ENCODE data around the gene PCNX3.
"Not testable (repeated sequence)": the region's sequence is repeated elsewhere in the genome, so short reads cannot be mapped to it uniquely, and the experiment has no call there.

Gene PCNX3

DNA sequence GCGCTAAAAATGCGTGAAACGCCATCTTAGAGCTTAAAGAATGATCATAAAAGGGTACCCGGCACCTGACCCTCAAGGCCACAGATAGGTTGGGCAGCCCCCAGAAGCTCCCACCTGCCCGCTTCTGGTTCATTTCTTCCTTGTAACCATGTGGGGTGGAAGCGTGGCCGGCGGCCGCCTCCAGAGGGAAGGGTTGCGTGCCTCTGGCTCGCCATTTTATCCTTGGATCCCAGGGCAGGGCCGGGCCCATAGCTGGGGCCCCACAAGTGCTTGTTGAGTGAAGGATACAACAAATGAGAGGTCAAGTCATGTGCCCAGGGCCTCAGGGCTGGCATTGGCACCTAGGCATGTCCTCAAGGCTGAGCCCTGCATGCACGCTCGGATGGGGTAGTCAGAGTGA is 5.9 kb downstream of the PCNX3 start:
- no peak for DNase-seq

DNA sequence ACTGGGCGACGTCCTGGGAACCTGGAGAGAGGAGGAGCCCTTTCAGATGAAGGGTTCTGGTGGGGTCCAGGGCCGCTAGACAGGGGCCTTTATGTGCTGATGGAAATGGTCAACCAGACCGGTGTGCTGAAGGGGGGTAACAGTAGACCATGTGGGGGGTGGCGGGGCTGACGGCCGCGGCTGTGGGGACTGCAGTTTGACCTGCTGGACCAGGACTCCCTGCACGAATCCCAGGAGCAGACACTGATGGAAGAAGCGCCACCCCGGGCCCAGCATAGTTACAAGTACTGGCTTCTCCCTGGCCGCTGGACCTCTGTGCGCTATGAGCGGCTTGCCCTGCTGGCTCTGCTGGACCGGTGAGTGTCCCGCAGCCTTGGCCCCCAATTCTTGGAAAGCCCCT is 6.4 kb downstream of the PCNX3 start:
- DNase-seq: no peak

DNA sequence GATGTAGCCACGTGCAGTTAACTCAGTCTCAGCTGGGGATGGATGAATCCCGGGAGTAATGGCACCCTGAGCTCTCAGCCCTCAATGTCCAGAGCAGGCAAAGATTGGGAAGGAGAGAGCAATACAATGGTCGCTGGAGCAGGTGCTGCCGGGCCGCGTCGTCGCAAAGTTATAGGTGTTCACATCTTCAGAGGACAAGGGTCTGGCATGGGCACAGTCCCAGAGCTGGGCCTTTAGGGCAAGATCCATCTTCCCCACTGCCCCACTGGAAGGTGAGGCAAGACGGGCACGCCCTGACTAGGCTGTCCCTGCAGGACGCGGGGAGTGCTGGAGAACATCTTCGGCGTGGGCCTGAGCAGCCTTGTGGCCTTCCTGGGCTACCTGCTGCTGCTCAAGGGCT is 7.6 kb downstream of the PCNX3 start:
- no peak for DNase-seq

DNA sequence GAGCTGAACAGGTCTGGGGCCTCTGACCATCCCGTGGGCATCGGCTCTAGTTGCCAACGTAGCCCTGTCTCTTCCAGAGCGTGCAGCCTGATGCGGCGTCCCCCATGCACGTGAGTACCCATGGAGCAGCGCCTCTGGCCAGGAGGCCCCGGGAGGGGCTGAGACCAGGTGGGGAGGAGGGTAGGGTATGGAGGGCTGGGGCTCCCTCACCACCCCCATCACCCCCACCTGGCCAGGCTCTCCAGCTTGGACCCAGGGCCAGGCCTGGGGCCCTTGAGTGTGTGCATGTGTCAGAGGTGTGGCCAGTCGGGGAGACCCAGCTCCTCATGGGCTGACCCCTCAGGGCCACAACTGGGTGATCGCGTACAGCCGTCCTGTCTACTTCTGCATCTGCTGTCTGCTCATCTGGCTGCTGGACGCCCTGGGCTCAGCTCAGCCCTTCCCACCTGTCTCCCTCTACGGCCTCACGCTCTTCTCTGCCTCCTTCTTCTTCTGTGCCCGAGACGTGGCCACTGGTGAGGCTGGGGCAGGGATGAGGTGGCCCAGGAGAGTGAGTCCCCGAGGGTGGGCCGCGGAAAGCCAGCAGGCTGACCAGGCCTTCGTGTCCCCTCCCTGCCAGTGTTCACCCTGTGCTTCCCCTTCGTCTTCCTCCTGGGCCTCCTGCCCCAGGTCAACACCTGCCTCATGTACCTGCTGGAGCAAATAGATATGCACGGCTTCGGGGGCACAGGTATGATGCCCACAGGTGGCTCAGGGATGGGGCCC is 8.5 kb downstream of the PCNX3 start:
- DNase-seq: no peak

DNA sequence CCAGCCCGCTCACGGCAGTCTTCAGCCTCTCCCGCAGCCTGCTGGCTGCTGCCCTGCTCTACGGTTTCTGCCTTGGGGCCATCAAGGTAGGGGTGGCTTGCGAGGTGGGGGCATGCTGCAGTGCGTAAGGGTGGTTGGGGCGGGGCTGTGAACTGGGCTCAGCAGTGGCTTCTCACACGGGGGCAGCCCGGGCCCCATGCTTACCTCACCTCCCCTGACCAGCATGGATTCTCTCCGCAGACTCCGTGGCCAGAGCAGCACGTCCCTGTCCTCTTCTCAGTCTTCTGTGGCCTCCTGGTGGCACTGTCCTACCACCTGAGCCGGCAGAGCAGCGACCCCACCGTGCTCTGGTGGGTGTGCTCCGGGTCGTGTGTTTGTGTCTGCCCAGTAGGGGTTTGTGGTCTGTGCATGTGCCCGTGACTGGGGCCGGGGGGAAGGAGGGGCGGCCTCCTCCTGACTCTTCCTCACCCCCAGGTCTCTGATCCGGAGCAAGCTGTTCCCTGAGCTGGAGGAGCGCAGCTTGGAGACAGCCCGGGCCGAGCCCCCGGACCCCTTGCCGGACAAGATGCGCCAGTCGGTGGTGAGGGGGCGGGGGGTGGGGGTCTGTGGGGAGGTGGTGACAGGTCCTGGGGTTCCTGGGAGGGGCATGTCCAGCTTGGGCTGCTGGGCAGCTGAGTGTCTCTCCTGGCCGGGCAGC is 9.5 kb downstream of the PCNX3 start:
- DNase-seq: no peak

DNA sequence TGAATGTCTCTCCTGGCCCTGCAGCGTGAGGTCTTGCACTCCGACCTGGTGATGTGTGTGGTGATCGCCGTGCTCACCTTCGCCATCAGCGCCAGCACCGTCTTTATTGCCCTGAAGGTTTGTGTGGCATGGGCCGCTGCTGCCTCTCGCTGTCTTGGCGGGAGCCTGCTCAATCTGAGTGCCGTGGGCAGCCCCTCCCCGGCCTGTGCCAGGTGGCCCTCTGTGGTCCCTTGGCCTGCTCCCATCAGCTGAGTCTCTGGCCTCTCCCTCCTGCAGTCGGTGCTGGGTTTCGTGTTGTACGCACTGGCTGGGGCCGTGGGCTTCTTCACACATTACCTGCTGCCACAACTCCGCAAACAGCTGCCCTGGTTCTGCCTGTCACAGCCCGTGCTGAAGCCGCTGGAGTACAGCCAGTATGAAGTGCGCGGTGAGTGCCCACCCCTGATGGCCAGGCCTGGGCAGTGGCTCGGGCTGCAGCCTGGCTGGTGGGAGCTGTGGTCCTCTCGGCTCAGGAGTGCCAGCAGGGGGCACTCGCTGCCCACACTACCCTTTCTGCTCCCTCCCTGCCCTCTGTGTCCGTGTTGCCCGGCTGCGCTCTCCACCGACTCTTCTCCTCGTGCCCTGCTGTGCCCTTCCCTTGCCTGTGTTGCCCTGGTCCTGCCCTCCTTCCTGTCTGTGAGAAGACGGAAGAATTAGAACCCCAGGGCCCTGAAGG is 10.2 kb downstream of the PCNX3 start:
- no peak for DNase-seq

DNA sequence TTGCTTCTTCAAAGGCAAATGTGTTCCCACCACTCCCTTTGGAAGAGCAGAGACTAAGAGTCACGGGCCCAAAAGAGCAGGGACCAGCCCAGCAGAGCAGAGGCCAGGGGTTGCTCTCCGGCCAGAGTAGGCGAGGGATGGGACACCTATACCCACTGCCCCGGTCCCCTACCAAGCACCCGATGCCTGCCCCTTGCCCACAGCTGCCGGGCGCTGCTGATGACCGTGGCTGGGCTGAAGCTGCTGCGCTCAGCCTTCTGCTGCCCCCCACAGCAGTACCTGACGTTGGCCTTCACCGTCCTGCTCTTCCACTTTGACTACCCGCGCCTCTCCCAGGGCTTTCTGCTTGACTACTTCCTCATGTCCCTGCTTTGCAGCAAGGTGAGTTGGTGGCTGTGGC is 11.6 kb downstream of the PCNX3 start:
- DNase-seq: no peak

DNA sequence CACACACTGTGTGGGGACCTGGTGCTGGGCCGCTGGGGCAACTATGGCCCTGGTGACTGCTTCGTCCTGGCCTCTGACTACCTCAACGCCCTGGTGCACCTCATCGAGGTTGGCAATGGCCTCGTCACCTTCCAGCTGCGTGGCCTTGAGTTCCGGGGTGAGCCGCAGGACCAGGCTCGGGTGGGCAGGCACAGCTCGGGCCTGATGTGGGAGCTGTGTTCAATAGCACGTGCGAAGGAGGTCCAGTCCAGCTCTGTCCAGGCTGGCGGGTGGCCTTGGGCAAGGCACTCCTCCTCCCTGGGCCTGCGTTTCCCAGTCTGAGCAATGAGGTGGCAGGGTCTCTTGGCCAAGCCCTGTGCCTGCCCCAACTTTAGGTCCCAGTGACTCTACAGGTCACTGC is 14.0 kb downstream of the PCNX3 start:
- DNase-seq: no peak

DNA sequence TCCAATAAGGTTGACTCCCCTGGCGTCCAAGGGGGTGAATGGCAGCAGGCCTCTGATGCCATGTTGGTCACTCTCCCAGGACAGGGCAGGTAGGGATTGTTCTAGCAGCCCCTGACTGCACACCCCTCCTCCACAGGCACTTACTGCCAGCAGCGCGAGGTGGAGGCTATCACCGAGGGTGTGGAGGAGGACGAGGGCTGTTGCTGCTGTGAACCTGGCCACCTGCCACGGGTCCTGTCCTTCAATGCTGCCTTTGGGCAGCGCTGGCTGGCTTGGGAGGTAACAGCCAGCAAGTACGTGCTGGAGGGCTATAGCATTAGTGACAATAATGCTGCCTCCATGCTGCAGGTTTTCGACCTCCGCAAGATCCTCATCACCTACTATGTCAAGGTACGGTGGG is 14.6 kb downstream of the PCNX3 start:
- DNase-seq: no peak

DNA sequence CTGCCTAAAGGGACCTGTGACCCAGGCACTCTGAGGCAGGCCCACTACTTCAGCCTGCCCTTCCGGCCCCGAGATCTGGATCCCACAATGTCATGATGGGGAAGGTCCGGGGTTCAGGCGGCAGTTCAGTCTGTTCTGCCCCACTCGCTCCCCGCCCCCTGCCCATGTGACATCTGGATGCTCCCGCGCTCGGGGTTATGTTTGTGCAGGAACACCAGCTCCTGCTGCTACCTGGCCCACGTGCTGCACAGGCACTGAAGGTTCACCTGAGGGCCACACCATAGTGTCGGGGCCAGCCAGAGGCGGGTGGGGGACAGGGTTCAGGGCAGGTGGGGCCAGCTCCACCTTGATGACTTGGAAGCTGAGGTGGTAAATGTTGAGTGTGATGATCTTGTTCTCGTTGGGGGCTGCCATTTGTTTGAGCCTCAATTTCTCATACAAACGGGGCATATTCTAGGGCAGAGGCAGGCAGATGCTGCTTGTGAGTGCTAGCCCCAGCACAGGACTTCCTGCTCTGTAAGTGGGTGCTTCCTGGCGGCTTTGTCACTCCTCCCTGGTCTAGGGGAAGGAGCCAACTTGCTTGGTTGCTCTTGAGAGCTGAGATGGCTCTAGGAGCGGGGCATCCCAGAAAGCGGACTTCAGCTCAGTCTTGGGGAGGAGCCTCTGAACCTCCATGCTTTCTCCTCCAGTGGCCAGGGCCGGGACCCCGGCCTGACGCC is 18.0 kb downstream of the PCNX3 start:
- DNase-seq: no peak

DNA sequence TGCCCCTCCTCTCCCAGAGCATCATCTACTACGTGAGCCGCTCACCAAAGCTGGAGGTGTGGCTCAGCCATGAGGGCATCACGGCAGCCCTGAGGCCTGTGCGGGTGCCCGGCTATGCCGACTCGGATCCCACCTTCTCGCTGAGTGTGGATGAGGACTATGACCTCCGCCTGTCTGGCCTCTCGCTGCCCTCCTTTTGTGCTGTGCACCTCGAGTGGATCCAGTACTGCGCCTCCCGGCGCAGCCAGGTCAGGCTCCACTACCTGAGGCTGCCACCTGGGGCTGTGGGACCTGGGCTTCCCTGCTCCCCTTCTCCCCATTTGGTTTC is 18.5 kb downstream of the PCNX3 start:
- no peak for DNase-seq

DNA sequence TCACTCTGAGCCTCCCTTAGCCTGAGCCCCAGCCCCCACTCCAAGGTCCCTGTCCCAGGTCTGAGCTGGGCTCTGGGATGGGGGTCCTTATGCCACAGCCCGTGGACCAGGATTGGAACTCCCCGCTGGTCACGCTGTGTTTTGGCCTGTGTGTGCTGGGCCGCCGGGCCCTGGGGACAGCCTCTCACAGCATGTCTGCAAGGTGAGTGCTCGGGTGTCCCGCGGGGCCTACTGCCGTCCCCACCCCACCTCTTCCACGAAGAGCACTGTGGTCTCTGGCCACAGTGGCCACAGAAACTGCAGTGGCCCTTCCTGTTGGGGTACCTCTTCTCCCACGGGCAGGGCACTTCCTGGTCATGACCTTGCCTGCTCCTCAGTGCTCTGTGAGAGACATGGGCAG is 18.9 kb downstream of the PCNX3 start:
- no peak for DNase-seq

DNA sequence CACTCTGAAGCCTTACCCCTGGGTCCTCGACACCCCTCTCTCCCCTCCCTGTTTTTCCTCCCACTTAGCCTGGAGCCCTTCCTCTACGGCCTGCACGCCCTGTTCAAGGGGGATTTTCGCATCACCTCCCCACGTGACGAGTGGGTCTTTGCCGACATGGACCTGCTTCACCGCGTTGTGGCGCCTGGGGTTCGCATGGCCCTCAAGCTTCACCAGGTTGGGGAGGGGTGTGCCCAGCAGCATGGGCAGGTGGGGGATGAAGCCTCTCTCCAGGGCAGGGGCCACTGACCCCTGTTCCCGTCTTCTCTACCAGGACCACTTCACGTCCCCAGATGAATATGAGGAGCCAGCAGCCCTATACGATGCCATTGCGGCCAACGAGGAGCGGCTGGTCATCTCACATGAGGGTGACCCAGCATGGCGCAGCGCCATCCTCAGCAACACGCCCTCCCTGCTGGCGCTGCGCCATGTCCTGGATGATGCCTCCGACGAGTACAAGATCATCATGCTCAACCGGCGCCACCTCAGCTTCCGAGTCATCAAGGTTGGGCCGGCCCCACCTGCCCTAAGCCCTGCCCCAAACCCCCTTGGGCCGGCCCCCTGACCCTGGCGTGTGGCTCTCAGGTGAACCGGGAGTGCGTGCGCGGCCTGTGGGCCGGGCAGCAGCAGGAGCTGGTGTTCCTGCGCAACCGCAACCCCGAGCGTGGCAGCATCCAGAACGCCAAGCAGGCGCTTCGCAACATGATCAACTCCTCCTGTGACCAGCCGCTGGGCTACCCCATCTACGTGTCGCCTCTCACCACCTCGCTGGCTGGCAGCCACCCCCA is 19.5 kb downstream of the PCNX3 start:
- no peak for DNase-seq

DNA sequence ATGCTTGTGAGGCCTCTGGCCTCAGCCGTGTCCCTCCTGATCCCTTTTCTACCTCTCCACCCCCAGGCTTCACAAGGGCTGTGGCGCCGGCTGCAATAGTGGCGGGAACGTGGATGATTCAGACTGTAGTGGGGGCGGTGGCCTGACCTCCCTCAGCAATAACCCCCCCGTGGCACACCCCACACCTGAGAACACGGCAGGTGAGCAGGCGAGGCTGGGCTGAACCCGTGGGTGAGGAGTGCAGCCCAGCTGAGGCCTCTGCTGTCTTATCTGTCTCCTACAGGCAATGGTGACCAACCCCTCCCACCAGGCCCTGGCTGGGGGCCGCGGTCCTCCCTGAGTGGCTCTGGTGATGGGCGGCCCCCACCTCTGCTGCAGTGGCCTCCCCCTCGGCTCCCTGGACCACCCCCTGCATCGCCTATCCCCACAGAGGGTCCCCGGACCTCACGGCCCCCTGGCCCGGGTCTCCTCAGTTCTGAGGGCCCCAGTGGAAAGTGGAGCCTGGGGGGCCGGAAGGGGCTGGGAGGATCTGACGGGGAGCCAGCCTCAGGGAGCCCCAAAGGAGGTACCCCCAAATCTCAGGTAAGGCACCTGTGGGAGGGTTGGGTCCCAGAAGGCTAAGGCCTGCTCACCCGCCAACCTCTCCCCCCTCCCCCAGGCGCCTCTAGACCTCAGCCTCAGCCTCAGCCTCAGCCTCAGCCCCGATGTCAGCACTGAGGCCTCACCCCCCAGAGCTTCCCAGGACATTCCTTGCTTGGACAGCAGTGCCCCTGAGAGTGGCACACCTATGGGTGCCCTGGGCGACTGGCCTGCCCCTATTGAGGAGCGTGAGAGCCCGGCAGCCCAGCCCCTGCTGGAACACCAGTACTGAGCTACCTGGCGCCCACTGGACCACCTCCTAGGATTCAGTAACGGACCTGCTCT is 20.8 kb downstream of the PCNX3 start:
- DNase-seq: no peak

DNA sequence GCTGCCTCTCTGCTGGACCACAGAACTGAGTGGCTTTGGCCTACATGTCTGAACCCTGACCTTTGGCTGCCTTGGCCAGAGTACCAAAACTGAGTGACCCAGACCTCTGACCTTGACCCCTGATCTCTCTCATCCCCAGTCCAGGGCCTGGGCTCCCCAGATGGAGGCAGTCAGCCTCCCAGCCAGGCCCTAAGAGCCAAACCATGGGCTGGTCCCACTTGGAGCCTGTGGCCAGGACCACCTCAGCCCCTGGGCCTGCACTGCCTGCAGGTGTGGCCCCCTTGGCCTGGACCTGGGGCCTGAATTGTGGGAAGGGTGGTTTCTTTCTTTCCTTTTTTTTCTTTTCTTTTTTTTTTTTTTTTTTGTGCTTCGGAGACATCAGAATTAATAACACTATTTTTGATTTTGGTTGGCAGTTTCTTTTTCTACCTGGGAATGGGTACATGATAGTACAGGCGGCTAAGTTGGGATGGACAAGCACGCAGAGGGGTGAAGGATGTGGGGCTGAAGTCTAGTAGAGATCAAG is 21.5 kb downstream of the PCNX3 start:
- DNase-seq: no peak

DNA sequence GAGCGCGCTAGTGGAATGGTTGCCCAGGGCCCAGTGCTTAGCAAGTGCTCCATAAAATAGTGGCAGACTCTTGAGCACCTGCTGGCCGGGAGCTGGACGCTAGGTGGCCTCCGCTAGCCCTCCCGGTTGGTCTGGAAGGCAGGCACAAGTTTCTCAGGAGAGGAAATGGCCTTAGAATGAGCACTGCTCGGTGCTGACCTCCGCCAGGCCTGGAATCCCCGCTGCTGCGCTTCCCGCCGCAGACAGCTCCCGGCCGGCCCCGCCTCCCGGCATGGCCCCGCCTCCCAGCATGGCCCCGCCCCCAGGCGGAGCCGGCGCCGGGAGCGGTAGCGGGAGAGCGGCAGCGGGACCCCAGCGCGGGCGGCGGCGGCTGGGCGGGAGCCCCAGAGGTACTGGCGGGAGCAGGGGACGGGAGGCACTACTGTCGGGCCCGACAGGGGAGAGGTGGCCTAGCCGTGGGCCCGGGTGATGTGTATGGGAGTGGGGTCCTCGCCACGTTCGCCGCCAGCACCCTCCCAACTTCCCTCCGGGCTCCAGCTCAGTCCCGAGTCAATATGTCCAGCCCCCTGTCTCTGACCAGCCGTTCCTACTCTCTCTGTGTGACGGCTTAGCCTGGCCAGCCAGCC is 22.3 kb downstream of the PCNX3 start, which contains the start of gene SIPA1:
TSS of gene SIPA1 (plus strand) at position 308 of the 626 bp plus-strand sequence. CDS start 2,821 bp downstream, outside the sequence.
- DNase-seq: peak; percentile 90

DNA sequence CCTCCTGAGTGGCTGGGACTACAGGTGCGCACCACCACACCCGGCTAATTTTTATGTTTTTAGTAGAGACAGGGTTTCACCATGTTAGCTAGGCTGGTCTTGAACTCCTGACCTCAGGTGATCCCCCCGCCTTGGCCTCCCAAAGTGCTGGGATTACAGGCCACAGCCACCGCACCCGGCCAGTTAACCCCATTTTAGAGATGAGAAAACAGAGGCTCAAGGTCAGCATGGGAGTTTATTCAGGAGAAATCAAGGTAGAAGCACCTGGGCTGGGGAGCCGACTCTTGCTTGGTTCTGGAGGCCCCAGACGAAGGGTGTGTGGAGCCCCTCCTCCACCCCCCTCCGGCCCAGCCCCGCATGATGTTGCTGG is 23.6 kb downstream of the PCNX3 start:
- DNase-seq: not testable (repeated sequence)

DNA sequence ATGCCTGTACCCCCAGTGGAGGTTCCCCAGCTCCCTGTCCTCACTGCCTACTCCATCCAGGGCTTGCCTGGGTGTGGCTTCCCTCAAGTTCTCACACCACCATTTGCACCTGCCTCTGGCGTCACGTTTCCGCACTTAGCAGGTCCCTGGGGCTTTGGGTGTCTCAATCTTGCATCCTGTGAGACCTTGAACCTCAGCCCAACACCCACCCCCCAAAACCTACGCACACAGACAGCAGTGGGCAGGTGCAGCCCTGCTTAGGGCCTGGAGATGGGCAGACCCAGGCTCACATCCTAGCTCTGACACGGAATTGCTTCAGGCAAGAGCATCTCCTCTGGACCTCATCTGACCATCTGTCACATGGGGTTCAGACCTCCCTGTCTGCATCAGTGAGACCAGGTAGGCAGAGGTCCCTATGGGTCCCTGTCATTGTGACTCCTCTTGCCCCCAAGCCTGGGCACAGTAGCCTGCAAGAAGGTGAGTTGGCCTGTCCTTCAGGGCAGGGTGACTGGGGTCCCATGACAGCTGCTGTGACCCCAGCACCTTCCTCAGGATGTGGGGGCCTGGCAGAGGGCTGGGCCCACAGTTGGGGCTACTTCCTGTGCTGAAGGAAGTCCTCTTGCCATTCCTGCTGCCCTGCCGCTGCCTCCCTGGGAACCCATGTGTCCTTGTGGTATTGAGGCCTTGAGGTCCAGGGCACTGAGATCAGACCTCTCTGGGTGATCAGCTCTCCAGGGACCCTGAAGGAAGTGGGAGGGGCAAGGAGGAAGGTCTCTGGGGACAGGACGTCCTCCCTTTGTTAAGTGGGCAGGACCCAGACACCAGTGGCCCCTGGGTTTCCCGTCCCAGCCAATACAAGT is 24.3 kb downstream of the PCNX3 start:
- DNase-seq: no peak

DNA sequence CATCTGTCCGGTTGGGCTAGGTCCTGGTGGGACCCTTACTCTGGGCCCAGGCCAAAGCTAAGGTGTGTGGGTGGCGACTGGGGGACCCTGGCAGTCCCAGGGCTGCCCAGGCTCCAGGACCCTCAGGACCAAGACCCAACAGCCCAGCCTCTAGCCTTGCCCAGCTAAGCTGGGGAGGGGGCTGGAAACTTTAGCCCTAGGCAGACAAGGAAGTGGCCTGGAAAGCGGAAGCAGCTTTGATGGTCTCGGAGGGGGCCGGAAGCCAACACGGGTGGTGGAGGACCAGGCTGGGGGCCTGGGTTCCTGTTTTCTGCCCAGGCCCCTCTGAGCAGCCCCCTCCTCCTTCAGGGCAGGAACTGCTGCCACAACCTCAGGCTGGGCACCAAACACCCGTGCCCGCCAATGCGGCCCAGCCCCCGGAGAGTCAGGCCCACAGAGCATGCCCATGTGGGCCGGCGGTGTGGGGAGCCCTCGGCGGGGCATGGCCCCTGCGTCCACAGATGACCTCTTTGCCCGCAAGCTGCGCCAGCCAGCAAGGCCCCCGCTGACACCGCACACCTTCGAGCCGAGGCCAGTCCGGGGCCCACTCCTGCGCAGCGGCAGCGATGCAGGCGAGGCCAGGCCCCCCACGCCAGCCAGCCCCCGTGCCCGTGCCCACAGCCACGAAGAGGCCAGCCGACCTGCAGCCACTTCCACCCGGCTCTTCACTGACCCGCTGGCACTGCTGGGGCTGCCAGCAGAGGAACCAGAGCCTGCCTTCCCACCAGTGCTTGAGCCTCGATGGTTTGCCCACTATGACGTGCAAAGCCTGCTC is 25.1 kb downstream of the PCNX3 start:
- no peak for DNase-seq

Measured in NCI-H226 (cell line).